Measurements from ENCODE around the gene ANKS4B.
A peak's percentile ranks its signal among the peaks of the same experiment; 100 is the strongest.
"Not testable (repeated sequence)": the region's sequence is repeated elsewhere in the genome, so short reads cannot be mapped to it uniquely, and the experiment has no call there.

The ANKS4B gene

GRCh38 chr16:21289789-21290188 lies 56.3 kb downstream of the ANKS4B start:
- H3K9ac ChIP-seq (ENCODE audit: low read depth, low read length, poor library complexity); H4K91ac ChIP-seq (ENCODE audit: low read depth, low read length, poor library complexity); H3K27ac ChIP-seq (replicated peaks; ENCODE audit: low read length); H3K14ac ChIP-seq (ENCODE audit: low read length); H2BK12ac ChIP-seq (ENCODE audit: low read length); H3K4ac ChIP-seq (ENCODE audit: low read length); H3K23ac ChIP-seq (ENCODE audit: low read depth, low read length, poor library complexity); H3K27me3 ChIP-seq (ENCODE audit: control insufficient read depth in 3 of 3, insufficient read depth in 3 of 3, low read depth in 1 of 3, low read length in 3 of 3); H2BK5ac ChIP-seq (ENCODE audit: low read length); H4K8ac ChIP-seq (ENCODE audit: low read depth, low read length); H3K4me3 ChIP-seq (ENCODE audit: low read length in 2 of 2); H3K4me2 ChIP-seq (ENCODE audit: insufficient read depth, low read length, poor library complexity, severe bottlenecking); H2BK15ac ChIP-seq (ENCODE audit: low read length); H3K79me1 ChIP-seq (ENCODE audit: low read depth, low read length); H2BK120ac ChIP-seq (ENCODE audit: low read depth, low read length); H3K18ac ChIP-seq (ENCODE audit: low read length); H3K9me3 ChIP-seq (replicated peaks in 1 of 2; ENCODE audit: control insufficient read depth in 2 of 2, insufficient read depth in 1 of 2, low read depth in 1 of 2, low read length in 2 of 2); DNase-seq (ENCODE audit: low spot score); H3K36me3 ChIP-seq (replicated peaks in 1 of 2; ENCODE audit: control insufficient read depth in 2 of 2, insufficient read depth in 2 of 2, low read length in 2 of 2); H2AFZ ChIP-seq (ENCODE audit: low read length); H2AK5ac ChIP-seq (ENCODE audit: low read depth, low read length); H3K4me1 ChIP-seq (ENCODE audit: control insufficient read depth in 2 of 2, insufficient read depth in 1 of 2, low read depth in 1 of 2, low read length in 2 of 2): not testable (repeated sequence)
- WGBS, 2 donors (ENCODE audit: extremely low coverage in 2 of 2, insufficient read length in 2 of 2, insufficient replicate concordance in 1 of 2) = no CpG with 5 or more reads among the region's 3 CpGs

GRCh38 chr16:21300309-21301167 lies 67.0 kb downstream of the ANKS4B start:
- Histone ChIP-seq H2BK12ac (ENCODE audit: low read length) (no peak overlapping the region), H2BK5ac (ENCODE audit: low read length) (peak overlapping the region; percentile 39), H3K27ac (replicated peaks; ENCODE audit: low read length) (no peak overlapping the region), H3K4me3 (ENCODE audit: low read length in 2 of 2) (peak overlapping the region; percentile 52 to 89), H2BK120ac (ENCODE audit: low read depth, low read length) (no peak overlapping the region), H3K4me2 (ENCODE audit: insufficient read depth, low read length, poor library complexity, severe bottlenecking) (peak overlapping the region; percentile 94), H3K4ac (ENCODE audit: low read length) (no peak overlapping the region), H3K14ac (ENCODE audit: low read length) (no peak overlapping the region), H2BK15ac (ENCODE audit: low read length) (no peak overlapping the region), H3K18ac (ENCODE audit: low read length) (no peak overlapping the region), H2AFZ (ENCODE audit: low read length) (peak overlapping the region; percentile 97), H3K9ac (ENCODE audit: low read depth, low read length, poor library complexity) (no peak overlapping the region), H3K23ac (ENCODE audit: low read depth, low read length, poor library complexity) (no peak overlapping the region), H4K91ac (ENCODE audit: low read depth, low read length, poor library complexity) (no peak overlapping the region), H3K36me3 (replicated peaks in 1 of 2; ENCODE audit: control insufficient read depth in 2 of 2, insufficient read depth in 2 of 2, low read length in 2 of 2) (no peaks in the 10 kb centered on the region), H3K9me3 (replicated peaks in 1 of 2; ENCODE audit: control insufficient read depth in 2 of 2, insufficient read depth in 1 of 2, low read depth in 1 of 2, low read length in 2 of 2) (peaks cover 0 to 2% of the 10 kb centered on the region in 2 donors), H2AK5ac (ENCODE audit: low read depth, low read length) (no peak overlapping the region), H3K79me1 (ENCODE audit: low read depth, low read length) (no peaks in the 10 kb centered on the region), H3K27me3 (ENCODE audit: control insufficient read depth in 3 of 3, insufficient read depth in 3 of 3, low read depth in 1 of 3, low read length in 3 of 3) (peaks cover 4 to 38% (median 18%) of the 10 kb centered on the region in 3 experiments), H4K8ac (ENCODE audit: low read depth, low read length) (no peak overlapping the region), H3K4me1 (ENCODE audit: control insufficient read depth in 2 of 2, insufficient read depth in 1 of 2, low read depth in 1 of 2, low read length in 2 of 2) (peaks cover 2 to 3% of the 10 kb centered on the region in 2 donors)
- peak; percentile 89 for DNase-seq (ENCODE audit: low spot score)
- no CpG with 5 or more reads among the region's 36 CpGs for WGBS, 2 donors (ENCODE audit: extremely low coverage in 2 of 2, insufficient read length in 2 of 2, insufficient replicate concordance in 1 of 2)

GRCh38 chr16:21301168-21301894 lies 67.8 kb downstream of the ANKS4B start:
- H3K4me1 ChIP-seq (ENCODE audit: control insufficient read depth in 2 of 2, insufficient read depth in 1 of 2, low read depth in 1 of 2, low read length in 2 of 2) = peaks cover 2 to 3% of the 10 kb centered on the region in 2 donors
- DNase-seq (ENCODE audit: low spot score) = peak; percentile 52
- peaks cover 0 to 2% of the 10 kb centered on the region in 2 donors for H3K9me3 ChIP-seq (replicated peaks in 1 of 2; ENCODE audit: control insufficient read depth in 2 of 2, insufficient read depth in 1 of 2, low read depth in 1 of 2, low read length in 2 of 2)
- peak overlapping the region; percentile 90 for H2BK12ac ChIP-seq (ENCODE audit: low read length)
- H3K9ac ChIP-seq (ENCODE audit: low read depth, low read length, poor library complexity) = peak overlapping the region; percentile 95
- H4K91ac ChIP-seq (ENCODE audit: low read depth, low read length, poor library complexity) = no peak overlapping the region
- peak overlapping the region; percentile 70 for H3K18ac ChIP-seq (ENCODE audit: low read length)
- peak overlapping the region; percentile 85 for H3K23ac ChIP-seq (ENCODE audit: low read depth, low read length, poor library complexity)
- WGBS, 2 donors (ENCODE audit: extremely low coverage in 2 of 2, insufficient read length in 2 of 2, insufficient replicate concordance in 1 of 2) = no CpG with 5 or more reads among the region's 60 CpGs
- H3K4me2 ChIP-seq (ENCODE audit: insufficient read depth, low read length, poor library complexity, severe bottlenecking) = peak overlapping the region; percentile 94
- H2AFZ ChIP-seq (ENCODE audit: low read length) = peak overlapping the region; percentile 97
- H3K4ac ChIP-seq (ENCODE audit: low read length) = no peak overlapping the region
- peak overlapping the region; percentile 52 to 89 for H3K4me3 ChIP-seq (ENCODE audit: low read length in 2 of 2)
- H2BK15ac ChIP-seq (ENCODE audit: low read length) = no peak overlapping the region
- no peak overlapping the region for H2AK5ac ChIP-seq (ENCODE audit: low read depth, low read length)
- no peak overlapping the region for H4K8ac ChIP-seq (ENCODE audit: low read depth, low read length)
- no peaks in the 10 kb centered on the region for H3K79me1 ChIP-seq (ENCODE audit: low read depth, low read length)
- H3K36me3 ChIP-seq (replicated peaks in 1 of 2; ENCODE audit: control insufficient read depth in 2 of 2, insufficient read depth in 2 of 2, low read length in 2 of 2) = no peaks in the 10 kb centered on the region
- H3K27me3 ChIP-seq (ENCODE audit: control insufficient read depth in 3 of 3, insufficient read depth in 3 of 3, low read depth in 1 of 3, low read length in 3 of 3) = peaks cover 4 to 38% (median 18%) of the 10 kb centered on the region in 3 experiments
- peak overlapping the region; percentile 39 for H2BK5ac ChIP-seq (ENCODE audit: low read length)
- H3K27ac ChIP-seq (replicated peaks; ENCODE audit: low read length) = no peak overlapping the region
- peak overlapping the region; percentile 31 for H2BK120ac ChIP-seq (ENCODE audit: low read depth, low read length)
- H3K14ac ChIP-seq (ENCODE audit: low read length) = no peak overlapping the region

- Histone ChIP-seq H2AFZ (ENCODE audit: low read length) (peak overlapping the region; percentile 97), H3K27me3 (ENCODE audit: control insufficient read depth in 3 of 3, insufficient read depth in 3 of 3, low read depth in 1 of 3, low read length in 3 of 3) (peaks cover 4 to 38% (median 18%) of the 10 kb centered on the region in 3 experiments), H3K4ac (ENCODE audit: low read length) (no peak overlapping the region), H3K27ac (replicated peaks; ENCODE audit: low read length) (no peak overlapping the region), H3K14ac (ENCODE audit: low read length) (no peak overlapping the region), H3K23ac (ENCODE audit: low read depth, low read length, poor library complexity) (peak overlapping the region; percentile 85), H2AK5ac (ENCODE audit: low read depth, low read length) (no peak overlapping the region), H3K9ac (ENCODE audit: low read depth, low read length, poor library complexity) (no peak overlapping the region), H3K18ac (ENCODE audit: low read length) (peak overlapping the region; percentile 70), H2BK120ac (ENCODE audit: low read depth, low read length) (peak overlapping the region; percentile 31), H3K79me1 (ENCODE audit: low read depth, low read length) (no peaks in the 10 kb centered on the region), H3K9me3 (replicated peaks in 1 of 2; ENCODE audit: control insufficient read depth in 2 of 2, insufficient read depth in 1 of 2, low read depth in 1 of 2, low read length in 2 of 2) (peaks cover 0 to 2% of the 10 kb centered on the region in 2 donors), H3K4me2 (ENCODE audit: insufficient read depth, low read length, poor library complexity, severe bottlenecking) (peak overlapping the region; percentile 94), H4K91ac (ENCODE audit: low read depth, low read length, poor library complexity) (no peak overlapping the region), H4K8ac (ENCODE audit: low read depth, low read length) (no peak overlapping the region), H3K36me3 (replicated peaks in 1 of 2; ENCODE audit: control insufficient read depth in 2 of 2, insufficient read depth in 2 of 2, low read length in 2 of 2) (no peaks in the 10 kb centered on the region), H2BK15ac (ENCODE audit: low read length) (no peak overlapping the region), H2BK12ac (ENCODE audit: low read length) (no peak overlapping the region), H2BK5ac (ENCODE audit: low read length) (peak overlapping the region; percentile 39), H3K4me3 (ENCODE audit: low read length in 2 of 2) (peak overlapping the region; percentile 52 to 89), H3K4me1 (ENCODE audit: control insufficient read depth in 2 of 2, insufficient read depth in 1 of 2, low read depth in 1 of 2, low read length in 2 of 2) (peaks cover 2 to 3% of the 10 kb centered on the region in 2 donors)
- WGBS, 2 donors (ENCODE audit: extremely low coverage in 2 of 2, insufficient read length in 2 of 2, insufficient replicate concordance in 1 of 2) = no CpG with 5 or more reads among the region's 17 CpGs
- no peak for DNase-seq (ENCODE audit: low spot score)
Measured at GRCh38 chr16:21301895-21302291, 68.4 kb downstream of the ANKS4B start.
